ENCODE measurements around the gene MARVELD1.
"Not testable (repeated sequence)": the region's sequence is repeated elsewhere in the genome, so short reads cannot be mapped to it uniquely, and the experiment has no call there.

MARVELD1 gene

GRCh38 chr10:97713339-97713825 lies at the start of gene MARVELD1:
TSS of gene MARVELD1 (plus strand) at chr10:97713730. CDS start at chr10:97713877, 147 bp downstream.
- H3K4me3 Mint-ChIP-seq = peak within 1 kb of the TSS; percentile 94
- peaks cover 30% of the 10 kb centered on the region for H3K27me3 Mint-ChIP-seq
- peak within 1 kb of the TSS; percentile 91 for H3K27ac Mint-ChIP-seq
- no peaks in the 10 kb centered on the region for H3K9me3 Mint-ChIP-seq
- H3K4me1 Mint-ChIP-seq (ENCODE audit: low read depth) = peaks cover 9% of the 10 kb centered on the region
- H3K36me3 Mint-ChIP-seq (ENCODE audit: low read depth) = no peaks in the 10 kb centered on the region

GRCh38 chr10:97664282-97664850 lies 49.2 kb upstream of the MARVELD1 start:
- H3K27ac Mint-ChIP-seq = no peak overlapping the region
- peaks cover 51% of the 10 kb centered on the region for H3K36me3 Mint-ChIP-seq (ENCODE audit: low read depth)
- H3K4me1 Mint-ChIP-seq (ENCODE audit: low read depth) = no peaks in the 10 kb centered on the region
- H3K27me3 Mint-ChIP-seq = no peaks in the 10 kb centered on the region
- H3K4me3 Mint-ChIP-seq = no peak overlapping the region
- no peaks in the 10 kb centered on the region for H3K9me3 Mint-ChIP-seq

- no peaks in the 10 kb centered on the region for H3K9me3 Mint-ChIP-seq
- H3K4me3 Mint-ChIP-seq = no peak overlapping the region
- H3K27ac Mint-ChIP-seq = no peak overlapping the region
- H3K27me3 Mint-ChIP-seq = no peaks in the 10 kb centered on the region
- no peaks in the 10 kb centered on the region for H3K4me1 Mint-ChIP-seq (ENCODE audit: low read depth)
- peaks cover 53% of the 10 kb centered on the region for H3K36me3 Mint-ChIP-seq (ENCODE audit: low read depth)
These were observed 46.5 kb upstream of the MARVELD1 start for GRCh38 chr10:97666992-97667391.

- Mint-ChIP-seq H3K4me3 (no peak overlapping the region), H3K27me3 (no peaks in the 10 kb centered on the region), H3K9me3 (no peaks in the 10 kb centered on the region), H3K36me3 (ENCODE audit: low read depth) (peaks cover 52% of the 10 kb centered on the region), H3K4me1 (ENCODE audit: low read depth) (no peaks in the 10 kb centered on the region), H3K27ac (no peak overlapping the region)
These were observed 46.1 kb upstream of the MARVELD1 start for GRCh38 chr10:97667463-97667862.

GRCh38 chr10:97669571-97669970 lies 44.0 kb upstream of the MARVELD1 start:
- H3K36me3 Mint-ChIP-seq (ENCODE audit: low read depth) = peaks cover 47% of the 10 kb centered on the region
- no peak overlapping the region for H3K4me3 Mint-ChIP-seq
- no peaks in the 10 kb centered on the region for H3K27me3 Mint-ChIP-seq
- no peaks in the 10 kb centered on the region for H3K9me3 Mint-ChIP-seq
- H3K27ac Mint-ChIP-seq = no peak overlapping the region
- peaks cover 9% of the 10 kb centered on the region for H3K4me1 Mint-ChIP-seq (ENCODE audit: low read depth)

- no peaks in the 10 kb centered on the region for H3K27me3 Mint-ChIP-seq
- peaks cover 23% of the 10 kb centered on the region for H3K36me3 Mint-ChIP-seq (ENCODE audit: low read depth)
- no peak overlapping the region for H3K4me3 Mint-ChIP-seq
- peaks cover 12% of the 10 kb centered on the region for H3K4me1 Mint-ChIP-seq (ENCODE audit: low read depth)
- no peaks in the 10 kb centered on the region for H3K9me3 Mint-ChIP-seq
- no peak overlapping the region for H3K27ac Mint-ChIP-seq
These were observed 39.6 kb upstream of the MARVELD1 start for GRCh38 chr10:97673736-97674525.

GRCh38 chr10:97675222-97675621 lies 38.3 kb upstream of the MARVELD1 start:
- Mint-ChIP-seq H3K36me3 (ENCODE audit: low read depth) (peaks cover 19% of the 10 kb centered on the region), H3K4me3 (no peak overlapping the region), H3K9me3 (no peaks in the 10 kb centered on the region), H3K4me1 (ENCODE audit: low read depth) (peaks cover 12% of the 10 kb centered on the region), H3K27ac (no peak overlapping the region), H3K27me3 (no peaks in the 10 kb centered on the region)

- peaks cover 12% of the 10 kb centered on the region for H3K4me1 Mint-ChIP-seq (ENCODE audit: low read depth)
- H3K36me3 Mint-ChIP-seq (ENCODE audit: low read depth) = peaks cover 19% of the 10 kb centered on the region
- H3K27ac Mint-ChIP-seq = no peak overlapping the region
- no peak overlapping the region for H3K4me3 Mint-ChIP-seq
- H3K27me3 Mint-ChIP-seq = no peaks in the 10 kb centered on the region
- no peaks in the 10 kb centered on the region for H3K9me3 Mint-ChIP-seq
These were observed 36.6 kb upstream of the MARVELD1 start for GRCh38 chr10:97676770-97677581.

GRCh38 chr10:97679594-97679993 lies 33.9 kb upstream of the MARVELD1 start:
- peaks cover 4% of the 10 kb centered on the region for H3K36me3 Mint-ChIP-seq (ENCODE audit: low read depth)
- no peaks in the 10 kb centered on the region for H3K9me3 Mint-ChIP-seq
- no peak overlapping the region for H3K4me3 Mint-ChIP-seq
- peaks cover 3% of the 10 kb centered on the region for H3K4me1 Mint-ChIP-seq (ENCODE audit: low read depth)
- no peaks in the 10 kb centered on the region for H3K27me3 Mint-ChIP-seq
- H3K27ac Mint-ChIP-seq = no peak overlapping the region

GRCh38 chr10:97682042-97682441 lies 31.5 kb upstream of the MARVELD1 start:
- Mint-ChIP-seq H3K27me3 (no peaks in the 10 kb centered on the region), H3K27ac (no peak overlapping the region), H3K36me3 (ENCODE audit: low read depth) (no peaks in the 10 kb centered on the region), H3K4me3 (no peak overlapping the region), H3K4me1 (ENCODE audit: low read depth) (peaks cover 9% of the 10 kb centered on the region), H3K9me3 (no peaks in the 10 kb centered on the region)

- Mint-ChIP-seq H3K27ac (no peak overlapping the region), H3K9me3 (no peaks in the 10 kb centered on the region), H3K4me3 (no peak overlapping the region), H3K4me1 (ENCODE audit: low read depth) (peaks cover 17% of the 10 kb centered on the region), H3K27me3 (no peaks in the 10 kb centered on the region), H3K36me3 (ENCODE audit: low read depth) (no peaks in the 10 kb centered on the region)
These were observed 29.8 kb upstream of the MARVELD1 start for GRCh38 chr10:97683556-97684367.

GRCh38 chr10:97684368-97684713 lies 29.2 kb upstream of the MARVELD1 start:
- H3K27ac Mint-ChIP-seq; H3K9me3 Mint-ChIP-seq; H3K4me3 Mint-ChIP-seq; H3K27me3 Mint-ChIP-seq; H3K36me3 Mint-ChIP-seq (ENCODE audit: low read depth): not testable (repeated sequence)
- peaks cover 17% of the 10 kb centered on the region for H3K4me1 Mint-ChIP-seq (ENCODE audit: low read depth)

GRCh38 chr10:97684866-97685394 lies 28.6 kb upstream of the MARVELD1 start:
- no peaks in the 10 kb centered on the region for H3K9me3 Mint-ChIP-seq
- no peaks in the 10 kb centered on the region for H3K36me3 Mint-ChIP-seq (ENCODE audit: low read depth)
- H3K4me1 Mint-ChIP-seq (ENCODE audit: low read depth) = peaks cover 17% of the 10 kb centered on the region
- no peaks in the 10 kb centered on the region for H3K27me3 Mint-ChIP-seq
- no peak overlapping the region for H3K27ac Mint-ChIP-seq
- no peak overlapping the region for H3K4me3 Mint-ChIP-seq

- Mint-ChIP-seq H3K27ac (no peak overlapping the region), H3K27me3 (no peaks in the 10 kb centered on the region), H3K4me1 (ENCODE audit: low read depth) (peaks cover 17% of the 10 kb centered on the region), H3K9me3 (no peaks in the 10 kb centered on the region), H3K4me3 (no peak overlapping the region), H3K36me3 (ENCODE audit: low read depth) (no peaks in the 10 kb centered on the region)
These were observed 28.1 kb upstream of the MARVELD1 start for GRCh38 chr10:97685395-97685958.
